Naive thymus-derived CD8-positive, alpha-beta T cell (primary cell): Measurements from ENCODE around the gene RFX2. TPM values are rescaled to one million over a fixed set of nuclear protein-coding genes. Genes with fewer than 3 reads are reported as not detected.
A peak's percentile ranks its signal among the peaks of the same experiment; 100 is the strongest.
"Not testable (repeated sequence)": the region's sequence is repeated elsewhere in the genome, so short reads cannot be mapped to it uniquely, and the experiment has no call there.

ENCODE experiments used
- ATAC-seq, 2 donors: fragments of 150-1000 bp; cut with Tn5 transposase in 1 of 2; sonication (Bioruptor Pico), chemical (Tn5 transposase) in 1 of 2; 1 replicate in 1 of 2; 2 replicates in 1 of 2; pipeline ENCODE4 v1.10.0; 2021; ENCODE audit warnings: mild to moderate bottlenecking in 2 of 2, moderate library complexity in 2 of 2
- POLR2A ChIA-PET: fragments of 350-600 bp; sonication (Branson Sonifier 250); formaldehyde crosslinking; loops from one replicate; lab custom pipeline; 2021; ENCODE audit warnings: antibody characterized with exemption; lab: Charles Lee
- DNase-seq, 10 donors: peaks; one replicate each; pipeline versions ENCODE4 v3.0.0 to v3.0.0-alpha.2; 2020 to 2022
- H3K27ac Mint-ChIP-seq, 10 donors: one replicate each; pipeline ENCODE4 v1.8.0; 2020 to 2022; ENCODE audit warnings: mild to moderate bottlenecking in 10 of 10, mixed read lengths in 10 of 10, moderate library complexity in 4 of 10, inconsistent platforms in 1 of 10
- H3K27me3 Mint-ChIP-seq, 5 donors: one replicate each; pipeline ENCODE4 v1.8.0; 2021 to 2022; ENCODE audit warnings: mixed read lengths in 5 of 5
- H3K36me3 Mint-ChIP-seq, 3 donors: one replicate each; pipeline ENCODE4 v1.8.0; 2020 to 2022; ENCODE audit warnings: mixed read lengths in 3 of 3, mild to moderate bottlenecking in 2 of 3, inconsistent platforms in 1 of 3
- H3K4me1 Mint-ChIP-seq, 4 donors: one replicate each; pipeline ENCODE4 v1.8.0; 2021 to 2022; ENCODE audit warnings: mixed read lengths in 4 of 4
- H3K4me3 Mint-ChIP-seq, 10 donors: one replicate each; pipeline ENCODE4 v1.8.0; 2020 to 2022; ENCODE audit warnings: mild to moderate bottlenecking in 10 of 10, mixed read lengths in 10 of 10, moderate library complexity in 6 of 10, inconsistent platforms in 1 of 10
- H3K9me3 Mint-ChIP-seq, 9 donors: one replicate each; pipeline ENCODE4 v1.8.0; 2020 to 2022; ENCODE audit warnings: mixed read lengths in 9 of 9, mild to moderate bottlenecking in 3 of 9, inconsistent platforms in 1 of 9, moderate library complexity in 1 of 9
- polyA plus RNA-seq, 3 donors: library from polyadenylated mRNA; unstranded; fragments of 300-500 nt; fragmentation: Illumina TruSeq; gene quantifications; one replicate each; pipeline ENCODE4 v1.2.3, GENCODE V29; 2021
- total RNA-seq, 8 experiments: library from RNA in 2 of 8; stranded (reverse) in 2 of 8; gene quantifications; one replicate each; pipeline ENCODE4 v1.2.3 and lab custom pipeline; 2021 to 2026

The RFX2 gene
- total and polyA plus RNA-seq, 5 experiments from 2014 or later = 4.0 to 10.4 (median 5.9) TPM

GRCh38 chr19:5987077-5987818 is 123.1 kb downstream of the RFX2 start:
- Mint-ChIP-seq H3K27ac (peak overlapping the region in 9 of 10 donors; percentile 1 to 84 (median 69)), H3K36me3 (no peaks in the 10 kb centered on the region), H3K9me3 (no peaks in the 10 kb centered on the region), H3K4me1 (peaks cover 7 to 29% (median 15%) of the 10 kb centered on the region in 4 donors), H3K27me3 (peaks cover 0 to 5% (median 0%) of the 10 kb centered on the region in 5 donors), H3K4me3 (peak overlapping the region; percentile 68 to 84 (median 76))
- DNase-seq = peak; percentile 43 to 83 (median 70)
- peak; percentile 51 to 84 for ATAC-seq
- POLR2A ChIA-PET = interaction anchor here (0.5 kb wide), 1 partner anchor 408 kb away, joined by 5 read pairs; no protein-coding TSS in a partner anchor

DNA sequence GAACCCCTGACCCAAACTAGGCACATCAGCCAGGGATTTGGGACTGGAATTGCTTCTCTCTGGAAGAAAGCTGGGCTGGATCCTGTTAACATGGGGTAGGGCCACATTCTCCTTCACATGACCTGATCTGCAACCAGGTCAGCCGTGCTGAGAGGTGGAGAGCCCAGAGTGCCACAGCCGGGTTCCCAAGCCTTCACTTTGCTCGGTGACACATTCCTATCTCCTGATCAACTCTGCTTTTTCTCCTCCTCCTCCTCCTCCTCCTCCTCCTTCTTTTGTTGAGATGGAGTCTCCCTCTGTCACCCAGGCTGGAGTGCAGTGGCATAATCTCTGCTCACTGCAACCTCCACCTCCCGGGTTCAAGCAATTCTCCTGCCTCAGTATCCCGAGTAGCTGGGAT is 124.5 kb downstream of the RFX2 start:
- H3K4me1 Mint-ChIP-seq = peaks cover 7 to 31% (median 15%) of the 10 kb centered on the region in 4 donors
- DNase-seq, H3K4me3 Mint-ChIP-seq, ATAC-seq, H3K27me3 Mint-ChIP-seq, POLR2A ChIA-PET, H3K27ac Mint-ChIP-seq, H3K9me3 Mint-ChIP-seq, H3K36me3 Mint-ChIP-seq: not testable (repeated sequence)

- peaks cover 7 to 31% (median 15%) of the 10 kb centered on the region in 4 donors for H3K4me1 Mint-ChIP-seq
- POLR2A ChIA-PET = no interaction called here
Measured at GRCh38 chr19:5985098-5985783, 125.1 kb downstream of the RFX2 start.

GRCh38 chr19:5984600-5984999 is 125.7 kb downstream of the RFX2 start:
- ATAC-seq (no peak), DNase-seq (peak in 1 of 10 donors; percentile 16)
- Mint-ChIP-seq H3K4me1 (peaks cover 10 to 34% (median 18%) of the 10 kb centered on the region in 4 donors), H3K36me3 (no peaks in the 10 kb centered on the region), H3K27ac (no peak overlapping the region), H3K4me3 (no peak overlapping the region), H3K27me3 (peaks cover 0 to 3% (median 0%) of the 10 kb centered on the region in 5 donors), H3K9me3 (no peaks in the 10 kb centered on the region)
- POLR2A ChIA-PET = no interaction called here

More at GRCh38 chr19:5985098-5985783, 125.1 kb downstream of the RFX2 start:
- no peak for ATAC-seq
- no peaks in the 10 kb centered on the region for H3K9me3 Mint-ChIP-seq
- peak overlapping the region in 1 of 10 donors; percentile 63 for H3K27ac Mint-ChIP-seq
- no peak overlapping the region for H3K4me3 Mint-ChIP-seq
- no peak for DNase-seq
- H3K36me3 Mint-ChIP-seq = no peaks in the 10 kb centered on the region
- peaks cover 0 to 5% (median 0%) of the 10 kb centered on the region in 5 donors for H3K27me3 Mint-ChIP-seq

- Mint-ChIP-seq H3K9me3 (no peaks in the 10 kb centered on the region), H3K27me3 (no peaks in the 10 kb centered on the region), H3K27ac (peak overlapping the region in 6 of 10 donors; percentile 6 to 85 (median 54)), H3K4me1 (peaks cover 13 to 38% (median 23%) of the 10 kb centered on the region in 4 donors), H3K4me3 (peak overlapping the region in 1 of 10 donors; percentile 57), H3K36me3 (no peaks in the 10 kb centered on the region)
- POLR2A ChIA-PET = interaction anchor here (0.7 kb wide), 1 partner anchor 269 kb away, joined by 3 read pairs; no protein-coding TSS in a partner anchor
- no peak for DNase-seq
- ATAC-seq = no peak
Measured at GRCh38 chr19:5983367-5983955, 126.8 kb downstream of the RFX2 start.

DNA sequence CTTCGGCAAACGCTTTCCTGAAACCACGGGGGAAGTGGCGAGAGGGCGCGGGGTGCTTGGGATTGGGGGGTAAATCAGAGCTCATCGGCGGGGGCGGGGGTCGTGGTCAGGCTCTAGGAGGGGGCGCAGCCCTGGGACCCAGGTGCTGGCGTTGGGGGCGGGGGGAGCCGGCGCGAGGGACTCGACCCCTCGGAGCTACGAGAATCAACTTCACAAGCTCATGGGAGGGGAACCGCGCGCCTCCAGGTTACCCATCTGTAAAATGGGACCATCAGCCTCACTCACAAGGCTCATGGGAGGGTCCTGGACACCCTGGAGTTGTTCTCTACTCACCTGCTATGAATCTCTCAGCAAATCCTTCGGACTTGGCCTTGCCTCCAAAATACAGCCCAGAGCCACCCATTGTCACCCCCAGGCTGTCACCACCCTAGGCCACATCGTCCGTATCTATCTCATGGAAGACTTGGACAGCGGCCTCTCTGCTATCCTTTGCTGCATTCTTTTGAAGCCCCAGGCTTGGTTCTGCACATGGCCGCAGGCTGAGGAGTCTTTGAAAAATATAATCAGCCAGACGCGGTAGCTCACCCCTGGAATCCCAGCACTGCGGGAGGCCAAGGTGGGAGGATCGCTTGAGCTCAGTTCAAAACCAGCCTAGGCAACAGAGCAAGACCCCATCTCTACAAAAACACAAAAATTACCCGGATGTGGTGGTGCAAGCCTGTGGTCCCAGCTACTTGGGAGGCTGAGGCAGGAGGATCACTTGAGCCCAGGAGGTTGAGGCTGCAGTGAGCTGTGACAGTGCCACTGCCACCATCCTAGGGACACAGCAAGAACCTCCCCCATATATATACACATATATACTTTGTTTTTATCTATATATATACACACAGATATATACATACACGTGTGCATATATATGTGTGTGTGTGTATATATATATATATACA is 131.4 kb downstream of the RFX2 start:
- DNase-seq = no peak
- H3K9me3 Mint-ChIP-seq = no peaks in the 10 kb centered on the region
- H3K36me3 Mint-ChIP-seq = peaks cover 4 to 13% (median 4%) of the 10 kb centered on the region in 3 donors
- peak overlapping the region; percentile 82 to 99 (median 94) for H3K27ac Mint-ChIP-seq
- POLR2A ChIA-PET = interaction anchor here (0.6 to 5.3 kb wide), 10 partner anchors 11 to 288 kb away, joined by 3 to 90 read pairs (median 6); partner anchors contain the start of genes NDUFA11 and VMAC
- ATAC-seq = no peak
- peaks cover 0 to 3% (median 0%) of the 10 kb centered on the region in 5 donors for H3K27me3 Mint-ChIP-seq
- peaks cover 30 to 62% (median 53%) of the 10 kb centered on the region in 4 donors for H3K4me1 Mint-ChIP-seq
- peak overlapping the region; percentile 90 to 99 (median 96) for H3K4me3 Mint-ChIP-seq

DNA sequence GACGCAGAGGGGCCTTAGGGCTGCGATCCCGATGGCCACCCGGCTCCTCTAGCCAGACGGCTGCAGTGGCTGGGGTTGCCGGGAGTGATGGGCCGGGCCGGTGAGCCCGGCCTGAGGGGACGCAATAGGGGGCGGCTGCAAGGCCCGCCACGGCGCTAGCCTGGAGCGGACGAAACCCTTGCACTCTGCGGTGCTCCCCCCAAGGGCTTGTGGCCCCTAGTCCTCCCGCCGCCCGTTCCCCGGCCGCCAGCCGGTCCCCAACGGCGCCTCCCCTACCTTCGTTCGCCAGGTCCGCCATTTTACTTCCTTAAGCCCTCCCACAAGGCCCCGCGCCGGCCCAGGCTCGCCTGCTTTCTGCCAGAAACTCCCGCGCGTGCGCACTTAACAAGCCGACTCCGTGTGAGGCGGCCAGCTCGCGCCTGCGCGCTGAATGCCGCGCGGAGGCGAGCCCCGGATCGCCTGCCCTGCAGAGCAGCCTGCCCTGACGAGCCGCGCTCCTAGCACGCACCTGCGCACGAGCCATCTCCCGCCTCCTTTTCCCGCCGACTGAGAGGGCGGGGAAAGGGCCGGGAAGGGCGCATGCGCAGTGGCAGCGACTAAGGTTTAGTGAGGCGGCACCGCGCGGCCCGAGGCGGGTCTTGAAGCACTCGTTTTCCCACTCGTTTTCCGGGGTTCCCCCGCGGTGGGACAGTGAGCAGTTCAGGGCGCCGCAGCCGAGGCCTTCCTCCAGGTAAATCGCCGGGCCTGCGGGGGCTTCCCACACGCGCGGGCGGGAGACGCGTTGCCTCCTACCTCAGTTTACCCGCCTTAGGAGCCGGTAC is 132.3 kb downstream of the RFX2 start, which contains the start of gene RANBP3:
TSS of gene RANBP3 (minus strand) at position 356 of the 821 bp plus-strand sequence. CDS start at position 298, 58 bp downstream.
- H3K4me1 Mint-ChIP-seq = peaks cover 30 to 60% (median 53%) of the 10 kb centered on the region in 4 donors
- POLR2A ChIA-PET = interaction anchor here (0.6 to 5.3 kb wide), 9 partner anchors 10 to 287 kb away, joined by 3 to 90 read pairs (median 7); partner anchors contain the start of genes NDUFA11 and VMAC
- peak; percentile 84 to 85 for ATAC-seq

DNA sequence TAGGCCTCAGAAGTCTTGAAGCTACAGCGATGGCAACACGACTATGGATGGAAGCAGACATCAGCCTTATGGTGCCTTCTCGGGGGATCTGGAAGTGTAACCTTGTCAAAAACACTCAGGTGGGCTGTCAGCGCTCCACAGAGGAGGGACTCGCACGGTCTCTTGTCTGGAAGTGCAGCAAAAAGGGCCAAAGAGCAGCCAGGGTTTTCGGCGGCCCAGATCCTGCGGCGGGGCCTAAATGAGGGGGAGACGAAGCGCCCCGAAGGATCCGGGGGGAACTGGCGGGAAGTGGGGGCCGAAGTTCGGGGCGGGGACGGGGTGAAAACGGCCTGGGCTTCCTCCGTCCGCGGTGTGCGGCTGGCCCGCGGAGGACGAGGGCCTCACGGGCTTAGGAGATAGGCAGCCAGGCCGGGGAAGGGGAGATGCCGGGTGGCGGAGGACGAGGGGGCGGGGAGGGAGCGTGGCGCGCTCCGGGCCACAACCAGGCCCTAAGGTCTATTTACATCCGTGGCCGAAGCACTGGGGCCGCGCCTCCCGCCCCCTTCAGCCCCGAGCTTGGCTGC is 133.0 kb downstream of the RFX2 start:
- POLR2A ChIA-PET = interaction anchor here (1.1 to 5.3 kb wide), 8 partner anchors 9 to 395 kb away, joined by 3 to 90 read pairs (median 8); partner anchors contain the start of genes ALKBH7, NDUFA11 and VMAC
- H3K9me3 Mint-ChIP-seq = no peaks in the 10 kb centered on the region
- peak overlapping the region; percentile 92 to 99 (median 96) for H3K4me3 Mint-ChIP-seq
- H3K27ac Mint-ChIP-seq = peak overlapping the region; percentile 86 to 99 (median 94)
- ATAC-seq (peak in 1 of 2 donors; percentile 0), DNase-seq (peak in 1 of 10 donors; percentile 44)
- H3K36me3 Mint-ChIP-seq = peaks cover 4 to 22% (median 4%) of the 10 kb centered on the region in 3 donors
- peaks cover 33 to 63% (median 59%) of the 10 kb centered on the region in 4 donors for H3K4me1 Mint-ChIP-seq
- peaks cover 0 to 3% (median 0%) of the 10 kb centered on the region in 5 donors for H3K27me3 Mint-ChIP-seq

More for the DNA sequence above, 132.3 kb downstream of the RFX2 start, which contains the start of gene RANBP3:
- Mint-ChIP-seq H3K9me3 (no peaks in the 10 kb centered on the region), H3K27ac (peak within 1 kb of the TSS; percentile 86 to 99 (median 96)), H3K4me3 (peak within 1 kb of the TSS; percentile 92 to 99 (median 96)), H3K27me3 (peaks cover 0 to 3% (median 0%) of the 10 kb centered on the region in 5 donors), H3K36me3 (peaks cover 4 to 18% (median 4%) of the 10 kb centered on the region in 3 donors)
- peak; percentile 93 to 99 (median 99) for DNase-seq

DNA sequence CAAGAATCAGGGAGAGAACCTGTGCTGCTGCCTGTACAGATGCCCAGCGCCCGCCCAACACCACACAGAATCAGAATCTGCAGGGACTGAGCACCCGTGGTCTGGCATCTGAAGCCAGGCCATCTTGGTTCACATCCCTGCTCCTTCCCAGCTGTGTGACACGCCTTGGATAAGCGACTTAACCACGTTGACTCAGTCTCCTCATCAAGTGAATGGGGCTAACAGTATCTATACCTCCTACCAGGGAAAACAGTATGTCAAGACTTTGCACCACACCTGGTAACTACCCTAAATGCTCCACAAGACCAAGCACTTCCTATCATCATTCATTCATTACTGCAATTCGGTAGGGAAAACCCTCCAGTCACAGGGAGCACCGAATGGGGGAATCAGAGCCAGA is 133.5 kb downstream of the RFX2 start:
- Mint-ChIP-seq H3K27ac (peak overlapping the region; percentile 86 to 99 (median 94)), H3K4me3 (peak overlapping the region; percentile 92 to 99 (median 96)), H3K9me3 (no peaks in the 10 kb centered on the region), H3K27me3 (peaks cover 0 to 3% (median 0%) of the 10 kb centered on the region in 5 donors), H3K4me1 (peaks cover 36 to 67% (median 65%) of the 10 kb centered on the region in 4 donors), H3K36me3 (peaks cover 4 to 25% (median 4%) of the 10 kb centered on the region in 3 donors)
- ATAC-seq = no peak
- DNase-seq = peak in 1 of 10 donors; percentile 45
- POLR2A ChIA-PET = interaction anchor here (0.8 to 5.3 kb wide), 6 partner anchors 9 to 396 kb away, joined by 3 to 90 read pairs (median 22); partner anchors contain the start of genes ALKBH7, NDUFA11 and VMAC

DNA sequence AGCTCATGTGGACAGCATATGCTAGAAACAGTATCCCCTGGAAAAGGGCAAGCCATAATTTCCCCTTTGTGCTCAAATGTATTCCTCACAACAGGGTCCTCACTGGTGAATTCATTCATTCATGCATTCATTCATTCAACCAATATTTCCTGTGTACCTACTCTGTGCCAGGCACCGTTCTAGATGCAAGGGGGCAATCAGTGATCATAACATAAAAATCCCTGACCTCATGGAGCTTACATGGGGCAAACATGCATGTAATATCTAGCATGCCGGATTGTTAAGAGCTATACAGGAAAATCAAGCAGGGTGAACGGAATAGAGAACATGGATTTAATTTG is 134.9 kb downstream of the RFX2 start:
- H3K4me3 Mint-ChIP-seq = peak overlapping the region; percentile 92 to 99 (median 96)
- peak overlapping the region; percentile 86 to 98 (median 94) for H3K27ac Mint-ChIP-seq
- H3K27me3 Mint-ChIP-seq = peaks cover 0 to 3% (median 0%) of the 10 kb centered on the region in 5 donors
- peaks cover 4 to 30% (median 4%) of the 10 kb centered on the region in 3 donors for H3K36me3 Mint-ChIP-seq
- H3K9me3 Mint-ChIP-seq = no peaks in the 10 kb centered on the region
- peaks cover 43 to 79% (median 75%) of the 10 kb centered on the region in 4 donors for H3K4me1 Mint-ChIP-seq
- POLR2A ChIA-PET = interaction anchor here (1.1 to 5.3 kb wide), 9 partner anchors 11 to 147 kb away, joined by 3 to 90 read pairs (median 6); partner anchors contain the start of gene VMAC
- DNase-seq (no peak), ATAC-seq (no peak)
